GM19193 (cell line): ENCODE results near the gene CCDC77.

Experiments
- POLR2A ChIP-seq: IDR thresholded peaks from 4 replicates; pipeline ENCODE4 v1.6.1; 2011; ENCODE audit not compliant: insufficient read depth, insufficient read length; ENCODE audit errors: extremely low read depth

Gene CCDC77

DNA sequence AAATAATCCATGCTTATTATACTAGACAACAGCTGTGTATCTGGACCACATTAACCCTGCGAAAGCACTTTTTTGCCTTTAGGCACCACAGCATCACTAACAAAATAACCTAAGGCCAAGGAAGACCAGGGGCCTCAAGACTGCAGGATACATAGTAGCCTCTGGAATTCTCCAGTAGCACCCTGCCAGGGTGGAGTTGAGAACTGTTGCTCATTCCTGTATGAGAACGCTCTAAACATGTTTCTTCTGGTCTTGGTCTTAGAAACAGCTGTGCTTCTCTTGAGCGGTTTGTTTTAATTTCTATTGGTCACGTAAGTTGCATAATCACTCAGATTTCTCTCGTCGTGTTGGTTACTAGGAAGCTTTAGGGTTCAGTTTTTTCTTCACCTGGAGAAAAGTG, 66.1 kb downstream of the CCDC77 start:
- no peak for TF ChIP-seq POLR2A

DNA sequence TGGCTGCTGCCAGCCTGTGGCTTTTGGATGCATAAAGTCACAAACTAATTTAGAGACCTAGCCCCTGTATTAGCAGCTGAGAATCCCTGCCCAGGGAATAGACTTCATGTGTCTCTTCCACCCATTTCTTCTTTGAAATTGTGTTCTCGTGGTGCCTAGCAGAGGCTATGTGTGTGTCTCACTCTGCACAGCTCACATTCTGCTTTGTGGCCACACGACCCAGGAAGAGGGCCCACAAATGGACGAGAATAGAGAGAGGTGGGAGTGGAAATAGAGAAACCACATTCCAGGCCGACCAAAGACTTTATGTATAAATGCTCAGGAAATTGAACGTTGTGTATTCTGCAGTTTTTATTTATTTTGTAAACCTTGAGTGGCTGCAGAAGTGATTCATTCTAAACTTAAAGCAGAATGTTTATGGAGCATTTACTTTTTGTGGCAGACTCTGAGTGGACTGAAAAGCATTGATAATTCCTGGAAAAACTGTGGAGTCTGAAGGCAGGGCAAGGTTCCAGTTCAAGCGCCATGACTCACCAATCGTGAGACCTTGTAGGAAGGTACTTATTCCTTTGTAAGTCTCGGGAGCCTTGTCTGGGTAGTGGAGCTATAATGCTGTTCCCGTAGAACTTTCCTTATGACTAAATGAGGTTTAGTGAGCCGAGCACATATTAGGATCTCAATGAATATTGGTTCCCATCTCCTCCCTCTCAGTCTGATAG, 67.4 kb downstream of the CCDC77 start:
- no peak for TF ChIP-seq POLR2A

DNA sequence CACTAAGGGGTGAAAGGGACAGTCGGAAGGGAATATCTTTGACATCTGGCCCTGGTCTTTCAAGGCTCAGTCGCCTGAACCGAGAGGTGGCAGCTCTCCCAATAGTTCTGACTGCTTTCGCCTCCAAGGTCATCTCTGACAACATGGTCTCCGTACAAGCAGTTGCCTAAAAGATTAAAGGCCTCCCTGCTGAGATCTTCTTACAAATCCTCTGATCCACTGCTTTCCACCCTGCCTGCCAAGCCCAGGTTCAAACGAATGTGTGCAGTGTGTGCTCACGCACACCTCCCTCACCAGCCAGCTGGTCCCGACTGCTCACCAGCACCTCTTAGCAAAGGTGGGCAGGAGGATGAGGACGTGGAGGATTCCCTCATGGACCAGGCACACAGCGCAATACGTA, 68.7 kb downstream of the CCDC77 start:
- no peak for TF ChIP-seq POLR2A

DNA sequence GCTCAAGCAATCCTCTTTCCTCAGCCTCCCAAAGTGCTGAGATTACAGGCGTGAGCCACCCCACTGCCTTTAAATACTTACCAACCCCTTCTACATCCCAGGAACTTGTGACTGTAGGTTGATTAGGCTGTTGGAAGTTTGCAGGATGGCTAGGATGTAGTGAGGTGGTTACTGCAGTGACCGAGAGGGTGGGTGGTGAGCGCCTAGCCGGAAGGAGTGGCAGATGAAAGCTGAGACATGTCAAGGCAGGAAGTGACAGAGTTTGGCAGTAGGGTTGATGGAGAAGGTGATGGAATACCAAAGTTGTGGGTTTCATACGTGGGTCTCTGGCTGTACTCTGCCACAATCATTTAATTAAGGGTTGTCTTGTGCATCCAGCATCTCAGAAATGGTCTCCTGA, 71.8 kb downstream of the CCDC77 start:
- no peak for TF ChIP-seq POLR2A

DNA sequence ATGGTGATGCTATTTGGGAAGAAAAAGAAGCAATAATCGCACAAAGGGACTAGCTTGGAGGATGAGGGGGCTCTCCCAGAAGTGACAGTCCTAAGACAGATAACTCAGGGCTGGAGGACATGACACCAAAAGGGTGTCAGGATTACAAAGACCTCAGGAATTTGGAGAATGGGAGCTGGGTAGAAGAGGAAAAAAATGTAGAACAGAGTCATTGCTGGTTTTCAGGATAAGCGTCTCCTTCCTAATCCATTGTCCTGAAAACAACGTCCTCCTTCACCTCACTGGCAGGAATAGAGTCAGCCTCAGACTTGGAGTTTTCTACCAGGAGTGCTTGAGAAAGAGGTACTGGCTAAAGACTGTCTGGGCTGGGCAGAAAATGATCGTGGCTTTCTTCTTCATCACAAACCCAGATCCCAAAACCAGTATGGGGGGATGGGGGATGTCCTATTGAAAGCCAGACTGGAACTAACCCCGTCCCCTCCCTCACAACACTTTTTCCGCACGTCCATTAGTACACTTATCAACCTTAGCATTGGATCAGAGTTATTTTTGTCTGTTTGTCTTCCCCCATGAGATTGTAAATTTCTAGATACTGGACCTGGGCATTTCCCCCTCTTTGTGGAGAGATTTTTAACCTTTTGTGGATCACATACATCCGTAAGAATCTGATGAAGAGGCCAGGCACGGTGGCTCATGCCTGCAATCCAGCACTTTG, 72.6 kb downstream of the CCDC77 start:
- TF ChIP-seq POLR2A, result no peak

DNA sequence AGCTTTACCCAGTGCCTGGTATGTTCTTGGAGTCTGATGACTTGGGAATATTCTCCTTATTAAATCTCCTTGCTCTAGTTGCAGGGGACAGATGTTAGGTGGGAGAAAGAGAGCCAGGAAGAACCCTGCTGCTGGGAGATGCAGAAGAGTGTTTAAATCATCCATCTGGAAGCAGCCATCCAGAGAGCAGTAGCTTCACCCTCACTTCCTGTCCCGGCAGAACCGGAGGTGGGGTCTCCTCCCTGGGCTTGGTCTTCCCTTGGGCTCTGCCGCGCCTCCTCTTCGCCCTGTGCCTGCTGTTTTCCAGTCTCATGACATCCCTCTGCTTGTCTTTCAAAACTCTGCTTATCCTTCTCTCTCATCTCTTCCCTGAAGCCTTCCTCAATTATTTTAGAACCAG, 73.8 kb downstream of the CCDC77 start:
- no peak for TF ChIP-seq POLR2A

DNA sequence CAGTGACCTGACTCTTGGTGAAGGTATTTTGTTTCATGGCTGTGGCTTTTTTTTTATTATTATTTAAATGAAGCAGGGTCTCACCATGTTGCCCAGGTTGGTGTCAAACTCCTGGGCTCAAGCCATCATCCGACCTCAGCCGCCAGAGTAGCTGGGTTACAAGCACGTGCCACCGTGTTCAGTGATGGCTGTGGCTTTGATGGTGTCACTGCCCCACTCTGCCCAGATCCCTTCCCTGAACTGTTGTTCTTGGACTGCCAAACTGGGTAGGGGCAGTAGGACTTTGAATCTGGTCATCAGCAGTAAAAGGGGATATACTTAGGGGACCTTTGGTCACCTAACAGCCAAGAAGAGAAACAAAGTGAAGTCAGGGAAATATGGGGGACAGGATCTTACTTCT, 77.7 kb downstream of the CCDC77 start:
- no peak for TF ChIP-seq POLR2A

DNA sequence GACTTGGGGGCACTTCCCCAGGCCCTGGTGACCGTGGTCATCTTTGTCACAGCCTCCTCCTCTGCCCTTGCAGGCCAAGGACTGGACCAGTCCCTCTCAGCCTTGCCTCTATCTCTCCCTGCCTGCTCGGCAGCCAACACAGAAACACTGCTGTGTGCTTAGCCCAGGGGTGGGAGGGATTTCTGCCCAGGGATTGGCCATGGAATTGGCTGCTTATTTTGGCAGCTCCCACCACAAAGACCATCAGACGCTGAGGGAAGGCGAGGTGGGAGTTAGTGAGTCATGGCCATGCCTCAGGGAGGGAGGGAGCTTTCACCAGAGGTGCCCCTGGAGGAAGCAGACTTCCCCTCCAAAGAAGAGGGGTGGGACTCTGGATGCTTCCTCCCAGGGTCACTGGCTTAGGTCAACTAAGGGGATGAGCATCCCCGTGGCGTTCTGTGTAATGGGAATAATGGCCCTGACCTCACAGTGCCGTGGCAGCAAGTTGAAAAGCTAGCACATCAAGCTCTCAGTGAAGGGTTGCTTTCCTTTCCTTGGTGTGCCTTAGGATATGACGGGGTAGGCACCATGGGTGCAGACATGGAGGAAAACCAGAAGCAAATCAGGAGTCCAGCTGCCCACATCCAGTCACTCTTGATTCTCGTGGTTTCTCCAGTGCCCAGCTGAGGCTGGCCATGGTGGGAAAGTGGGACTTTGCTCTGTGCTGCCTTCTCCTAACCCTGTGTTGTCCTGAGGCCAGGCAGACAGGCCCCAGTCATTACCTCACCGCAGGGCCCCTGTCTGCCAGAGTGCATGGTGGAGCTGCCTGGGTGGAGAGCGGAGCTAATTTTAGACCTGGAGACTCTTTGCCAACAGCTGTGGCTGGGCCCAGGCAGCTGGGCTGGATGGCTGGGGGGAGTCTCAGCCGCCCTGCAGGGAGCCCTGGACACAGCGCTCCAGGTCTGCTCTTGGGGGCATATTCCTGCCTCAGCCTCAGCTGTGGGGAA, 79.7 kb downstream of the CCDC77 start:
- TF ChIP-seq POLR2A, result no peak

DNA sequence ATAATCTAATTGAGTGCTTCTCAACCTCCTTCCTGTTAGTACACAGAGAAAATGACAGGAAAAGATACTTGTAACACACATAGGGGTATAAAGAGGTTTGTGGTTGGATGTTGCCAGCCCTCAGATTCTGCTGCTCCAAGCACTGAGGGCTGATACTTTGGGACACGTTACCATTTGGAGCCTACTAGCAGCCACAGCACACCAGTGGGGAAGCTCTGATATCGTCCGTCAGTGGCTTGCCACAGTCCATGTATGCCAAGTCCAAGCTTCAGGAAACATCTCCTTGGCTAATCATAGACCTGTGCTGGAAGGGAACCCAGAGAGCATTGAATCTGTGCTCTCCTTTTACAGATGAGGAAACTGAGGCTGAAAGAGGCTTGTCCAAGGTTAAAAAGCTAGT, 80.6 kb downstream of the CCDC77 start:
- TF ChIP-seq POLR2A, result no peak

DNA sequence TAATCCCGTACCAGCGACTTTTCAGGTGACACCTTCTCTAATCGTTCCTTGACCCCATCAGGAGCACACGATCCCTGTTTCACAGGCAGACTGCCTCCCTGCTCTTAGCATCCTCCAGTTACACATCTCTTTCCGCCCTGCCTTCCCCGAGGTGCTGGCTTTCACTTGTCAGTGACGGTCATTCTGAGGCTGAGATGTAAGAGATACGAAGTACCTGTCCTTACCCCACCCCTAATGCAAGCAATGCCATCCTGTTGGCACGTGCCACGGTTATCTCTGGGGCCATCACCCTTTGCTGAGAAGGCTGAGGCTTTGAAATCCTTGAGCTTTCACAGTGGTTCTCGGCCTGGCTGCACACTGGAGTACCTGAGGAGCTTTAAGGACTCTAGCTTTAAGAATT, 82.7 kb downstream of the CCDC77 start:
- TF ChIP-seq POLR2A, result no peak

DNA sequence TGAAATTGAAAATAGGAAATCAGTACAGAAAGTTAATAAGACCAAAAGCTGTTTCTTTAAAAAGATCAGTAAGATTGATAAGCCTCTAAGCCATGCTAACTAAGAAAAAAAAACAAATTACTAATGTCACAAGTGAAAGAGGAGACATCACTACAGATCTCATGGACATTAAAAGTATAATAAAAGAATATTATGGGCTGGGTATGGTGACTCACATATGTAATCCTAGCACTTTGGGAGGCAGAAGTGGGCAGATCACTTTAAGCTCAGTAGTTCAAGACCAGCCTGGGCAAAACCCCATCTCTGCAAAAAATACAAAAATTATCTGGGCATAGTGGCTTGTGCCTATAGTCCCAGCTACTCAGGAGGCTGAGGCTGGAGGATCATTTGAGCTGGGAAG, 88.8 kb downstream of the CCDC77 start:
- TF ChIP-seq POLR2A, result no peak
